Astrocyte of the cerebellum (primary cell): ENCODE results near the gene PPM1H.

Experiments
- DNase-seq: peaks from one replicate; pipeline ENCODE4 v3.0.0-alpha.2; 2011; ENCODE audit warnings: low read depth
- H3K4me3 ChIP-seq: 2 replicates; pipeline ENCODE4 v1.5.1; 2011; ENCODE audit warnings: mild to moderate bottlenecking, low read depth, low read length, moderate library complexity
- in situ Hi-C: cut with HindIII; loops from 2 replicates; pipeline ENCODE4 v1.10.0; 2017; ENCODE audit warnings: low sequenced_read_pairs
- TF ChIP-seq, protein P1 (sequence below): IDR thresholded peaks from 2 replicates; pipeline ENCODE4 v1.5.1; 2012; ENCODE audit warnings: low read length, low read depth, moderate library complexity, mild to moderate bottlenecking; ENCODE audit errors: missing control alignments

PPM1H gene

DNA sequence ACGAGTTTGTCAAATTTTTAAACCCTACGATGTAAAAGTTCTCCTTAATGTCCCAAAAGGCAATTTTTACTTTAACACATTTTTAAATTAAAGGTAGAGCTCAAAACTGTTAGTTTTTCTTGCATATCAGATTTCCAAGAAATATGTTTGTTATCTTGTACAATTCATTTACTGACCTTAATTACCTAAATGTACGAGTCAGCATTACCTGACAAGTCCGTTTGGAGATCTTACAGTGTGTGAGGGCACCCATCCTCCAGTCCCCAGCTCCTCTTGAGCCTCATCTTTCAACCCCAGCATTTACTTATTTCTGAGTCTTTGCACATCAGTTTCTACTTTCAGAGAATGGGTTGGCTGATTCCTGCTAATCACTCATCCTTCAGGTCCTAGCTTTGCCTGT, 23.7 kb downstream of the PPM1H start:
- TF ChIP-seq, protein P1, sequence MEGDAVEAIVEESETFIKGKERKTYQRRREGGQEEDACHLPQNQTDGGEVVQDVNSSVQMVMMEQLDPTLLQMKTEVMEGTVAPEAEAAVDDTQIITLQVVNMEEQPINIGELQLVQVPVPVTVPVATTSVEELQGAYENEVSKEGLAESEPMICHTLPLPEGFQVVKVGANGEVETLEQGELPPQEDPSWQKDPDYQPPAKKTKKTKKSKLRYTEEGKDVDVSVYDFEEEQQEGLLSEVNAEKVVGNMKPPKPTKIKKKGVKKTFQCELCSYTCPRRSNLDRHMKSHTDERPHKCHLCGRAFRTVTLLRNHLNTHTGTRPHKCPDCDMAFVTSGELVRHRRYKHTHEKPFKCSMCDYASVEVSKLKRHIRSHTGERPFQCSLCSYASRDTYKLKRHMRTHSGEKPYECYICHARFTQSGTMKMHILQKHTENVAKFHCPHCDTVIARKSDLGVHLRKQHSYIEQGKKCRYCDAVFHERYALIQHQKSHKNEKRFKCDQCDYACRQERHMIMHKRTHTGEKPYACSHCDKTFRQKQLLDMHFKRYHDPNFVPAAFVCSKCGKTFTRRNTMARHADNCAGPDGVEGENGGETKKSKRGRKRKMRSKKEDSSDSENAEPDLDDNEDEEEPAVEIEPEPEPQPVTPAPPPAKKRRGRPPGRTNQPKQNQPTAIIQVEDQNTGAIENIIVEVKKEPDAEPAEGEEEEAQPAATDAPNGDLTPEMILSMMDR = no peak
- H3K4me3 ChIP-seq = no peak overlapping the region
- DNase-seq = no peak
- in situ Hi-C loops = no loop called here

DNA sequence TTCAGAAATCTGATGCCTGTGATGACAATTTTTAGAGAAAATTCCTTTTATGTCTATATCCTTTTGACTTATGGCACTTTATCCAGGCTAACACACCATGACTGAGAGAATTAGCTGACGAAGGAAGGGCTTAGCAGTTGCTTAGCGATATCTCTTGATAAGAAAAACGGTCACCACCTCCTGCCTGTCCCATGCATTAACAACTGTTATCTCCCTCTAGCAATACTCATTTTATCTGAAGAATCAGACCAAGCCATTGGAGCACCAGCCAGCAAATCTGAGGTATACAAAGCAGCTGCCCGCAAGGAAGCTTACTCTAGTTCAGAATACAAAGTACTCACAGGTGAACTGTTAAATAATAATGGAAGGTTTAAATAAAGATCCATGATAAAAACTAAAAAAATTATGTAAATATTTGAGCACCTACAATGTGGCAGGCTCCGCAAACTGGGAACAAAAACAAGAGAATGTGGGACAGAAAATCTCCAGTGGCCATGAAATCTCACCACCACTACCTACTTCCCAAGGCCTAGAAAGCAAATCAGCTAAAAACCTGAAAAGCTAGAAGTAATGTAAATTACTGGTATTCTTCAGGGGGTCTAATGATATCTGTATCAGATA, 24.3 kb downstream of the PPM1H start:
- DNase-seq = no peak
- TF ChIP-seq, protein P1 = no peak
- no peak overlapping the region for H3K4me3 ChIP-seq
- in situ Hi-C loops = no loop called here

DNA sequence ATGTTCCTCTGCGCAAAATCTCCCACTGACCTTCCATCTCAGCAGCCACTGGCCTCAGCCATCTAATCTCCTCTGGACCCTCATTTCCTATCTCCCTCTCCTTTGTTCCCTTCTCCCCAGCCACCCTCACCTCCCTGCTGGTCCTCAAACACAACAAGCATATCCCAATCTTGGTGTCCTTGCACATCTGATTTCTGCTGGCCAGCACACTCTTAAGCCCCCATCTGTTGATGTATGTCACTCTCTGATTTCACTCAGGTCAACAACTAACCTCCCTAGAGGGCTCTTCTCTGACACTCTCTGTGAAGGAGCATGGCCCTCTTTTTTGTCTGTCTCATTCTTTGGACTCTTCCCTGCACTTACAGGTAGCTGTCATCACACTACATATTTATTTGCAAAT, 25.6 kb downstream of the PPM1H start:
- no peak overlapping the region for H3K4me3 ChIP-seq
- in situ Hi-C loops = no loop called here
- DNase-seq = no peak
- TF ChIP-seq, protein P1 = no peak

DNA sequence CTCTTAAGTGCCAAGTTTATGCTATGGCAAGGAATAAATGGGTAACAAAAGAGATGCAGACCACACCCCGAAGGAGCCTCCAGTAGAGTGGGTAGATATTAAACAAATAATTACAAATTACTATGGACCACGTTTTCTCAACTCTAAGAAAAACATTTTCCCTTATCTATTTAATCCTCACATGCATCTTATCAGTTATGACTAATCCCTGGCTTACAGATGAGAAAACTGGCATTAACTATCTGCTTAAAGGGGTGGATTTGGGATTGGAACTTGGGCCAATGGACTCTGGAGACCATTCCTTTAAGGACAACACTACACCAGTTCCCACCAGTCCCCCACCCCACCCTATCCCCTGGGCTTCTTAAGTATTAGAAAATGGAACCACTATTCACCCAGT, 26.3 kb downstream of the PPM1H start:
- in situ Hi-C loops = no loop called here
- DNase-seq = no peak
- TF ChIP-seq, protein P1 = no peak
- H3K4me3 ChIP-seq = no peak overlapping the region

DNA sequence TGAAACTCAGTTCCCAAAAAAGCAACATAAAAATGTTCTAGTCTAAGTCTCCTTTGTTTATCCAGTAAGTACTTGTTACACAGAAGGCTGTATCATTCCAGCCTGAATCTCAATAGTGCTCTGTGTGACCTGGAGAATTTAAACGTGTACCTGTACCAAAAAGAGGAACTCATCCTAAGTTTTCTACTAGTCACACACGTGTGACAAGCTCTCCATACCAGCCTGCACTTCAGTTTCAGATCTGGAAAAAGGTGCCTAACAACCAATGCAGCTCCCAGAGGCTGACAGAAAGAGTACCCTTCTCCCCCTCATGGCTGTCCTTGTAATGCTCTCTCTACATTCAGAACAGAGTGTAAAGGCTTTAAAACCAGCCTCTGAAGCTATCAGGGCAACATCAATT, 27.4 kb downstream of the PPM1H start:
- no peak for DNase-seq
- in situ Hi-C loops = no loop called here
- no peak overlapping the region for H3K4me3 ChIP-seq
- TF ChIP-seq, protein P1 = no peak

DNA sequence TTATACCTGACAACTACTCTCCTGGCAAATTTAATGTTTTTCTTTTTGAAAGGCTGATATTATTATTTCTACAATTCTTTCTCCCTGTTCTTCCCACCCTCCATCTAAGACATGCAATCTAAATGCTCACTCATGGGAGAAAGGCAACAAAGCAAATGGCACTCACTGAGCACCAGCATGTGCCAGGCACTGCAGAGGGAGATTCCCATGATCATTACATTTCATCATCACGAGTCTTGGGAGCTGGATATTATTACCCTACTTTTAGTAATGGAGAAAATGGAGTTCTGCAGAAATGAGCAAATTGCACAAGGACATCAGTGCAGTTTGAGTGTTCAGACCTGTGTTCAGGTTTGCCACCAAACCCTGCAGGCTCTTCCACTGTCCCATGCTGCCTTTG, 27.9 kb downstream of the PPM1H start:
- TF ChIP-seq, protein P1 = no peak

More for the DNA sequence above, 27.9 kb downstream of the PPM1H start:
- DNase-seq = no peak
- in situ Hi-C loops = no loop called here
- H3K4me3 ChIP-seq = no peak overlapping the region
